Left lobe of liver (tissue), 2 donors: ENCODE results near the gene OR5B12. TPM values are rescaled to one million over a fixed set of nuclear protein-coding genes. Genes with fewer than 3 reads are reported as not detected.
"Not testable (repeated sequence)": the region's sequence is repeated elsewhere in the genome, so short reads cannot be mapped to it uniquely, and the experiment has no call there.

Experiments
- ATAC-seq: fragments of 200-7000 bp; cut with Tn5 transposase; one replicate; pipeline ENCODE4 v1.9.1; 2020; ENCODE audit warnings: mild to moderate bottlenecking, moderate library complexity
- DNase-seq: peaks from one replicate; pipeline ENCODE4 v3.0.0-alpha.2; 2020; ENCODE audit warnings: low spot score
- total RNA-seq: library from RNA; stranded (reverse); gene quantifications from one replicate; pipeline ENCODE4 v1.2.1, GENCODE V29; 2021
- donor health status: DM: no; HTN: no; CAD: no; lungs with moderate emphysema.
- donor health status: DM: no; HTN: yes; CAD: no.

Gene OR5B12
- not detected for total RNA-seq

- ATAC-seq (no peak), DNase-seq (no peak)
Measured at GRCh38 chr11:58442136-58442535, at the start of gene OR5B12. Gene OR5B12 (minus strand): TSS chr11:58442236. CDS start chr11:58440151, 2,085 bp downstream.

- DNase-seq (no peak), ATAC-seq (no peak)
Measured at GRCh38 chr11:58490827-58491226, 48.8 kb upstream of the OR5B12 start.

GRCh38 chr11:58487170-58487569 is 45.1 kb upstream of the OR5B12 start:
- DNase-seq (no peak), ATAC-seq (no peak)

- DNase-seq, result no peak
- ATAC-seq, result no peak
Measured at GRCh38 chr11:58485961-58486360, 43.9 kb upstream of the OR5B12 start.

GRCh38 chr11:58471892-58472291 is 29.9 kb upstream of the OR5B12 start:
- ATAC-seq (no peak), DNase-seq (no peak)

- DNase-seq, result no peak
- no peak for ATAC-seq
Measured at GRCh38 chr11:58466293-58466692, 24.3 kb upstream of the OR5B12 start.

- DNase-seq (no peak), ATAC-seq (no peak)
Measured at GRCh38 chr11:58465690-58466089, 23.7 kb upstream of the OR5B12 start.

GRCh38 chr11:58451585-58451984 is 9.5 kb upstream of the OR5B12 start:
- DNase-seq, result no peak
- no peak for ATAC-seq

GRCh38 chr11:58446294-58446693 is 4.3 kb upstream of the OR5B12 start:
- DNase-seq (no peak), ATAC-seq (no peak)

GRCh38 chr11:58444300-58444699 is 2.3 kb upstream of the OR5B12 start:
- no peak for DNase-seq
- ATAC-seq, result no peak

GRCh38 chr11:58438486-58438885 is 3.5 kb downstream of the OR5B12 start:
- DNase-seq (no peak), ATAC-seq (no peak)

- ATAC-seq (no peak), DNase-seq (no peak)
Measured at GRCh38 chr11:58434217-58434616, 7.8 kb downstream of the OR5B12 start.

- ATAC-seq, result no peak
- DNase-seq, result no peak
Measured at GRCh38 chr11:58433638-58434203, 8.3 kb downstream of the OR5B12 start.

GRCh38 chr11:58429273-58429672 is 12.8 kb downstream of the OR5B12 start:
- DNase-seq, result no peak
- ATAC-seq, result no peak

GRCh38 chr11:58428021-58428420 is 14.0 kb downstream of the OR5B12 start, which contains the start of gene OR5B2:
Gene OR5B2 (minus strand): TSS chr11:58428121. CDS start chr11:58423261, 4,860 bp downstream.
- ATAC-seq, result no peak

GRCh38 chr11:58406774-58407173 is 35.3 kb downstream of the OR5B12 start, which contains the start of gene OR5B3:
Gene OR5B3 (minus strand): TSS chr11:58406874. CDS start chr11:58403409, 3,465 bp downstream.
- ATAC-seq (no peak), DNase-seq (no peak)

More at GRCh38 chr11:58428021-58428420, 14.0 kb downstream of the OR5B12 start, which contains the start of gene OR5B2:
- DNase-seq, result no peak

GRCh38 chr11:58399622-58400021 is 42.4 kb downstream of the OR5B12 start:
- DNase-seq, ATAC-seq: not testable (repeated sequence)

- ATAC-seq, result no peak
Measured at GRCh38 chr11:58395581-58395980, 46.5 kb downstream of the OR5B12 start.

GRCh38 chr11:58394195-58394594 is 47.8 kb downstream of the OR5B12 start:
- DNase-seq, result no peak
- ATAC-seq, result no peak

More at GRCh38 chr11:58395581-58395980, 46.5 kb downstream of the OR5B12 start:
- DNase-seq, result no peak

GRCh38 chr11:58392746-58393145 is 49.3 kb downstream of the OR5B12 start:
- DNase-seq, result no peak
- no peak for ATAC-seq

- ATAC-seq (no peak), DNase-seq (no peak)
Measured at GRCh38 chr11:58391879-58392278, 50.2 kb downstream of the OR5B12 start.

- DNase-seq (no peak), ATAC-seq (no peak)
Measured at GRCh38 chr11:58390551-58391063, 51.4 kb downstream of the OR5B12 start.
